Measurements from ENCODE around the gene CBX6. TPM values are rescaled to one million over a fixed set of nuclear protein-coding genes. Genes with fewer than 3 reads are reported as not detected.
A peak's percentile ranks its signal among the peaks of the same experiment; 100 is the strongest.

CBX6 gene
- total RNA-seq, 2 experiments from 2014 or later = 73.1 to 124 TPM

- Mint-ChIP-seq H3K27ac (peak overlapping the region; percentile 88), H3K9me3 (ENCODE audit: low read depth) (no peaks in the 10 kb centered on the region), H3K27me3 (peaks cover 10% of the 10 kb centered on the region), H3K4me3 (peak overlapping the region; percentile 87), H3K36me3 (peaks cover 11% of the 10 kb centered on the region), H3K4me1 (peaks cover 47% of the 10 kb centered on the region)
- peak; percentile 59 for ATAC-seq
- peak; percentile 93 for DNase-seq
- CTCF ChIA-PET = interaction anchor here (0.6 to 5.8 kb wide), 61 partner anchors 8 to 529 kb away, joined by 3 to 171 read pairs (median 6); partner anchors contain the start of genes APOBEC3B, APOBEC3C, CBX7 and NPTXR
These were observed 1.7 kb downstream of the CBX6 start for GRCh38 chr22:38870312-38870741.

DNA sequence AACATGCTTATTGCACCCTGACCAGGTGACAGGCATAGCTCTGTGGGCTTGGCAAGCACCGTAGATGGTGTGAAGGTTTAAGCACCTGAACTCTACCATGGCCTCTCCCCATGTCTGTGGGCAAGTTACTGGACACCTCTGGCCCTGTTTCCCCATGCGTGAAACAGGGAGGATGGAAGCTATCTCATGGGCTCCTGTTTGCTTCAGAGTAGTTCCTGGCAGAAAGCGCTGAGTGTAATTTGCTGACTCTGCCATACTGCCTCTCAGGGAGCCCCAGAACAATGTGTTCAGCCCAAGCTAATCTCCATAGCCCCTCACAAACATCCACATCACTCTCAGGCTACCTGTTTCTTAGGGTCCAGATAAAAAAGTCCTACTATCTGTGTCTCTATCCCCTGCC is 2.4 kb downstream of the CBX6 start:
- Mint-ChIP-seq H3K27me3 (peaks cover 10% of the 10 kb centered on the region), H3K27ac (peak overlapping the region; percentile 88), H3K4me3 (no peak overlapping the region), H3K36me3 (peaks cover 11% of the 10 kb centered on the region), H3K9me3 (ENCODE audit: low read depth) (no peaks in the 10 kb centered on the region), H3K4me1 (peaks cover 47% of the 10 kb centered on the region)
- CTCF ChIA-PET = interaction anchor here (0.6 to 5.8 kb wide), 64 partner anchors 8 to 659 kb away, joined by 3 to 171 read pairs (median 5); partner anchors contain the start of genes APOBEC3B, APOBEC3C, APOBEC3D and CBX7
- ATAC-seq = no peak
- peak; percentile 31 for DNase-seq

DNA sequence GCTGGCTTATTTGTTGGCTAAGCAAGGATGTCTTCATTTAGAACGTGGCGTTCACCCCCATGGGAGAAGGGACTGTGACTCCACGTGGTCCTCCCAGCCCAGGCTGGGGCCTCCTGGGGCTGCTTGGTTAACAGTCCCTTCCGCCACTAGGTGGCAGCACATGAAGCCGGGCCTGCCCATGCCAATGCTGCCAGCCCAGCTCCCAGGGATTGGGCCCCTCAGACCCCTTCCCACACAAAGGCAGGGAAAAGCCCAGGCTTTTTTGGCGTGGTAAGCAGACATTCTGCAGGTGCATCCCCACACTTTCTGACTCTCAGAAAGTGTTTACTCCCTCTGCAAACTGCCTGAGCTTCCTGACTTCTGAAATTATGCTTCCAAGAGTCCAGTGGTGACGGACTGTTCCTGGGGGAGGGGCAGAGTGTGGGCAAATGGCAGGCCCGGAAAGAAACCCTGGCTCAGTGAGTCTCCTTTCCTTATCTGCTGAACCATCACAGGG is 3.1 kb downstream of the CBX6 start:
- ATAC-seq (peak; percentile 43), DNase-seq (peak; percentile 87)
- H3K4me1 Mint-ChIP-seq = peaks cover 42% of the 10 kb centered on the region
- H3K4me3 Mint-ChIP-seq = no peak overlapping the region
- no peaks in the 10 kb centered on the region for H3K9me3 Mint-ChIP-seq (ENCODE audit: low read depth)
- CTCF ChIA-PET = interaction anchor here (0.6 to 5.8 kb wide), 32 partner anchors 8 to 660 kb away, joined by 3 to 171 read pairs (median 8); partner anchors contain the start of genes APOBEC3B, APOBEC3D and TAB1
- H3K27ac Mint-ChIP-seq = peak overlapping the region; percentile 64
- H3K27me3 Mint-ChIP-seq = peaks cover 9% of the 10 kb centered on the region
- peaks cover 12% of the 10 kb centered on the region for H3K36me3 Mint-ChIP-seq

DNA sequence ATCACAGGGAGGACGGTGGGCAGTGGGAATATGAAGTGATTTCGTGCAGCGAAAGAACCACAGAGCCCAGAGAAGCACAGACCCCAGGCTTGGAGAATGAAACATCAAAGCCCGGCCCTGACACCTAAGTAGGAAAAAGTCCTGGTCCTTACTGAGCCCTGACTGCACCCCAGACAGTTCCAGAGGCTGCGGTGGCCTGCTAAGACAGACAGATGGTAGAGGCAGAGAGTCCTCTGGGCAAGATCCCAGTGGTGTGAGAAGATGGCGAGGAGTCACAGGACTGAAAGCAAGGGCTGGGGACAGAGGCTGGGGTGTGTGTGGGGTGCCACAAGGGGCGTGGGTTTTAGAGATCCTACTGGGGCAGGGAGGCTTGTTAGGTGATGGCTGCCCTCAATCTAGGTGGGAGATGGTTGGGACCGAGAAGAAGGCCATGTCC is 3.7 kb downstream of the CBX6 start:
- no peaks in the 10 kb centered on the region for H3K9me3 Mint-ChIP-seq (ENCODE audit: low read depth)
- peaks cover 12% of the 10 kb centered on the region for H3K36me3 Mint-ChIP-seq
- ATAC-seq = no peak
- peak overlapping the region; percentile 64 for H3K27ac Mint-ChIP-seq
- CTCF ChIA-PET = interaction anchor here (0.7 to 5.8 kb wide), 16 partner anchors 10 to 661 kb away, joined by 3 to 171 read pairs (median 20); partner anchors contain the start of genes APOBEC3B and APOBEC3D
- H3K27me3 Mint-ChIP-seq = peaks cover 3% of the 10 kb centered on the region
- H3K4me3 Mint-ChIP-seq = no peak overlapping the region
- peaks cover 36% of the 10 kb centered on the region for H3K4me1 Mint-ChIP-seq
- no peak for DNase-seq

- no peak overlapping the region for H3K27ac Mint-ChIP-seq
- H3K9me3 Mint-ChIP-seq (ENCODE audit: low read depth) = no peaks in the 10 kb centered on the region
- H3K4me3 Mint-ChIP-seq = no peak overlapping the region
- ATAC-seq = no peak
- no peaks in the 10 kb centered on the region for H3K27me3 Mint-ChIP-seq
- H3K4me1 Mint-ChIP-seq = peaks cover 33% of the 10 kb centered on the region
- no peak for DNase-seq
- peaks cover 12% of the 10 kb centered on the region for H3K36me3 Mint-ChIP-seq
- CTCF ChIA-PET = interaction anchor here (3.2 to 5.8 kb wide), 5 partner anchors 75 to 139 kb away, joined by 20 to 171 read pairs (median 27); no protein-coding TSS in a partner anchor
These were observed 4.3 kb downstream of the CBX6 start for GRCh38 chr22:38867471-38868285.

DNA sequence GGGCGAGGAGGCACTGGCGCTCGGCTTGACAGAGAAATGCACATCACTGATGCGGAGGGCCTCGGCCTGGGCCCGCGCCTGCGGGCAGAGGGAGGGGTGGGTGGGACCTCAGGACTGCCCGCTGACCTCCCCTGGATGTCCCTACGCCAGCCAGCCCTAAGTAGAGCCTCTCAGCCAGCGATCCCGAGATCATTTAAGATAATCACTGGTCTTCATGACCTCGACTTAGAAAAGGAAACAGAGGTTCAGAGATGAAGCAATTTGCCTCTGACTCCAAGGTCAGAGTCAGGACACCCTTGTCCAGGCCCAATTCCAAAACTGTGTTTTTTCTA is 4.9 kb downstream of the CBX6 start:
- Mint-ChIP-seq H3K36me3 (peaks cover 12% of the 10 kb centered on the region), H3K27ac (no peak overlapping the region), H3K9me3 (ENCODE audit: low read depth) (no peaks in the 10 kb centered on the region), H3K4me1 (peaks cover 31% of the 10 kb centered on the region), H3K4me3 (no peak overlapping the region), H3K27me3 (no peaks in the 10 kb centered on the region)
- DNase-seq = no peak
- no peak for ATAC-seq
- CTCF ChIA-PET = no interaction called here

GRCh38 chr22:38866399-38867123 is 5.5 kb downstream of the CBX6 start:
- H3K9me3 Mint-ChIP-seq (ENCODE audit: low read depth) = no peaks in the 10 kb centered on the region
- no peak overlapping the region for H3K27ac Mint-ChIP-seq
- no peak overlapping the region for H3K4me3 Mint-ChIP-seq
- ATAC-seq (no peak), DNase-seq (no peak)
- peaks cover 31% of the 10 kb centered on the region for H3K4me1 Mint-ChIP-seq
- H3K36me3 Mint-ChIP-seq = peaks cover 12% of the 10 kb centered on the region
- no peaks in the 10 kb centered on the region for H3K27me3 Mint-ChIP-seq
- CTCF ChIA-PET = no interaction called here

- CTCF ChIA-PET = no interaction called here
- H3K4me3 Mint-ChIP-seq = no peak overlapping the region
- no peak for ATAC-seq
These were observed 6.0 kb downstream of the CBX6 start for GRCh38 chr22:38866024-38866398.

GRCh38 chr22:38865201-38866023 is 6.6 kb downstream of the CBX6 start:
- no peak for DNase-seq
- CTCF ChIA-PET = interaction anchor here (1.3 to 1.9 kb wide), 2 partner anchors 138 to 140 kb away, joined by 3 to 5 read pairs; no protein-coding TSS in a partner anchor
- peaks cover 25% of the 10 kb centered on the region for H3K4me1 Mint-ChIP-seq
- no peaks in the 10 kb centered on the region for H3K9me3 Mint-ChIP-seq (ENCODE audit: low read depth)
- H3K27me3 Mint-ChIP-seq = no peaks in the 10 kb centered on the region
- H3K27ac Mint-ChIP-seq = no peak overlapping the region
- no peak overlapping the region for H3K4me3 Mint-ChIP-seq
- no peak for ATAC-seq
- H3K36me3 Mint-ChIP-seq = peaks cover 12% of the 10 kb centered on the region

More at GRCh38 chr22:38866024-38866398, 6.0 kb downstream of the CBX6 start:
- DNase-seq = no peak
- Mint-ChIP-seq H3K9me3 (ENCODE audit: low read depth) (no peaks in the 10 kb centered on the region), H3K27me3 (no peaks in the 10 kb centered on the region), H3K27ac (no peak overlapping the region), H3K4me1 (peaks cover 30% of the 10 kb centered on the region), H3K36me3 (peaks cover 12% of the 10 kb centered on the region)

- no peak for DNase-seq
- CTCF ChIA-PET = interaction anchor here (1.3 to 1.9 kb wide), 2 partner anchors 138 to 139 kb away, joined by 3 to 5 read pairs; no protein-coding TSS in a partner anchor
- no peaks in the 10 kb centered on the region for H3K27me3 Mint-ChIP-seq
- peaks cover 7% of the 10 kb centered on the region for H3K36me3 Mint-ChIP-seq
- peaks cover 17% of the 10 kb centered on the region for H3K4me1 Mint-ChIP-seq
- H3K9me3 Mint-ChIP-seq (ENCODE audit: low read depth) = no peaks in the 10 kb centered on the region
- no peak for ATAC-seq
- H3K27ac Mint-ChIP-seq = no peak overlapping the region
- H3K4me3 Mint-ChIP-seq = no peak overlapping the region
These were observed 7.4 kb downstream of the CBX6 start for GRCh38 chr22:38864361-38865191.

- no peaks in the 10 kb centered on the region for H3K27me3 Mint-ChIP-seq
- CTCF ChIA-PET = interaction anchor here (1.9 kb wide), 1 partner anchor 139 kb away, joined by 5 read pairs; no protein-coding TSS in a partner anchor
These were observed 8.4 kb downstream of the CBX6 start for GRCh38 chr22:38863531-38864131.

More at GRCh38 chr22:38863531-38864131, 8.4 kb downstream of the CBX6 start:
- Mint-ChIP-seq H3K27ac (no peak overlapping the region), H3K4me1 (peaks cover 9% of the 10 kb centered on the region), H3K36me3 (peaks cover 6% of the 10 kb centered on the region), H3K4me3 (no peak overlapping the region), H3K9me3 (ENCODE audit: low read depth) (no peaks in the 10 kb centered on the region)
- ATAC-seq = no peak
- DNase-seq = no peak

Data from activated CD8-positive, alpha-beta memory T cell treated with anti-CD3 and anti-CD28 coated beads, Interleukin-2, amount 10 ng/mL, durations not matched to agents 7 days and 5 days (primary cell).